MCF 10A (cell line): ENCODE results near the gene MYCBP. TPM values are rescaled to one million over a fixed set of nuclear protein-coding genes. Genes with fewer than 3 reads are reported as not detected.

Experiments used
- BruUV-seq: library from RNA; stranded (reverse); fragments of 400-500 nt; replicated peaks from 2 replicates; lab custom pipeline; 2021; lab: Mats Ljungman, UMichigan
- CTCF ChIA-PET: fragments of 300-600 bp; sonication (Branson Sonifier 250); formaldehyde crosslinking; extraction: SDS; loops from one replicate; lab custom pipeline; 2021; ENCODE audit warnings: antibody characterized with exemption, inconsistent platforms; lab: Yijun Ruan, JAX
- POLR2A ChIA-PET: fragments of 300-600, 350-650 bp; sonication (Branson Sonifier 250); formaldehyde crosslinking; extraction: SDS; loops from one replicate; lab custom pipeline; 2020; ENCODE audit warnings: antibody characterized with exemption, inconsistent platforms; lab: Yijun Ruan, JAX
- DNase-seq: peaks from one replicate; pipeline ENCODE4 v3.0.0-alpha.2; 2018; ENCODE audit not compliant: unreplicated experiment
- H3K27ac Mint-ChIP-seq: one replicate; pipeline ENCODE4 v1.8.0; 2022; ENCODE audit warnings: mild to moderate bottlenecking, low read depth, mixed read lengths; ENCODE audit not compliant: unreplicated experiment
- H3K27me3 Mint-ChIP-seq: one replicate; pipeline ENCODE4 v1.8.0; 2022; ENCODE audit warnings: mixed read lengths; ENCODE audit not compliant: insufficient read depth, unreplicated experiment
- H3K36me3 Mint-ChIP-seq: one replicate; pipeline ENCODE4 v1.8.0; 2022; ENCODE audit warnings: mild to moderate bottlenecking, moderate library complexity, mixed read lengths; ENCODE audit not compliant: insufficient read depth, unreplicated experiment
- H3K4me1 Mint-ChIP-seq: one replicate; pipeline ENCODE4 v1.8.0; 2022; ENCODE audit warnings: mixed read lengths; ENCODE audit not compliant: insufficient read depth, unreplicated experiment
- H3K4me3 Mint-ChIP-seq: one replicate; pipeline ENCODE4 v1.8.0; 2022; ENCODE audit warnings: mild to moderate bottlenecking, moderate library complexity, mixed read lengths; ENCODE audit not compliant: unreplicated experiment
- H3K9me3 Mint-ChIP-seq: one replicate; pipeline ENCODE4 v1.8.0; 2022; ENCODE audit warnings: mixed read lengths; ENCODE audit not compliant: unreplicated experiment
- intact Hi-C: fragments of 100-400 bp; cut with micrococcal nuclease; formaldehyde crosslinking; loops from 2 replicates; pipeline ENCODE4 v1.14.1; 2022
- total RNA-seq: library from RNA; stranded (reverse); gene quantifications from 2 replicates; pipeline ENCODE4 v1.2.3, GENCODE V29; 2022
- TF ChIP-seq, protein P1 (sequence below): fragments of 200-600 bp; IDR thresholded peaks from one replicate; pipeline ENCODE4 v1.8.0; 2022; ENCODE audit warnings: antibody characterized with exemption, mild to moderate bottlenecking; ENCODE audit not compliant: unreplicated experiment

MYCBP gene
- total RNA-seq, 1 experiment from 2014 or later = 18.9 TPM

DNA sequence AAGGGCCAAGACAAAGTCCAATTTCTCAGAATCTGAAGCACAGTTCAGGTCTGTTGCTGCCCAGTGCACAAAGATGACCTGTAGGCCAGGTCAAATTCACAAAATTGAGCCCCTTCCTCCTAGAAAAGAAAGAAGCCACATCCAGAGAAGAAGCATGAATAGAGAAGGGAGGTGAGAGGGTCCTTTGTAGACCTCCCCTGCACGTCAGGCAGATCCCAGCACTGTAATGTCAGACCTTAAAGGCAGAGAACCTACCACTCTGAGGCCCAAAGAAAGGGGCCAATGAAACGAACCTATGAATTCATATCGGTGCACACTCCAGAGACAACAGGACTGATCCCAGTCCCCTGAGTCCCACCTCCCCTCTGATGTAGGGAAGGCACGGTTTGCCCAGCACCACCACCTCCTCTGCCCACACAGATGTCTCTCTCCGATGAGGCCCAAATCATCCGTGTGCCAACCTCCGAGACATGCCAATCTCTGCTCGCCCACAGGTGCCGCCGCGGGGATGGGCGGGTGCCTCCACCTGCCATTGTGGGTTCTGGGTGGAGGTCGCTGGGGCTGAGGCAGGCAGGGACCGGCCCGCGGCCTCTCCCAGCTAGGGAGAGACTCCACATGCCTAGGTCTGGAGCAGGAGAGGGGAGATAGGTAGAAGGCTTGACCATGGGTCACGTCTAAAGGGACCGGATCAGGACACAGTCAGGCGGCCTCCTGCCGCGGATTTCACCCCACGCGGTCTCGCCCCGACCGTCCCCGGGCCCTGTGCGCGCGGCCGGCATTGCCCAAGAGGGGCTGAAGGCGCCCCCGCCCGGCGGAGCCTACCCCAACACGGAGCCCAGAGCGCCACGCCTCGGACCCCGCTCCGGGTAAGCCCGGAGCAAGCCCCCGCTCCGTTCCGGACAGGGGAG is 55.6 kb downstream of the MYCBP start:
- Mint-ChIP-seq H3K4me1 (no peaks in the 10 kb centered on the region), H3K27me3 (peaks cover 14% of the 10 kb centered on the region), H3K4me3 (no peak overlapping the region), H3K27ac (no peak overlapping the region), H3K9me3 (no peaks in the 10 kb centered on the region), H3K36me3 (no peaks in the 10 kb centered on the region)
- ChIA-PET POLR2A (no interaction called here), CTCF (interaction anchor here (0.6 to 7.1 kb wide), 11 partner anchors 20 to 1002 kb away, joined by 3 to 32 read pairs (median 3); no protein-coding TSS in a partner anchor)
- no TSS peak for BruUV-seq
- intact Hi-C loops = no loop called here
- TF ChIP-seq, protein P1, sequence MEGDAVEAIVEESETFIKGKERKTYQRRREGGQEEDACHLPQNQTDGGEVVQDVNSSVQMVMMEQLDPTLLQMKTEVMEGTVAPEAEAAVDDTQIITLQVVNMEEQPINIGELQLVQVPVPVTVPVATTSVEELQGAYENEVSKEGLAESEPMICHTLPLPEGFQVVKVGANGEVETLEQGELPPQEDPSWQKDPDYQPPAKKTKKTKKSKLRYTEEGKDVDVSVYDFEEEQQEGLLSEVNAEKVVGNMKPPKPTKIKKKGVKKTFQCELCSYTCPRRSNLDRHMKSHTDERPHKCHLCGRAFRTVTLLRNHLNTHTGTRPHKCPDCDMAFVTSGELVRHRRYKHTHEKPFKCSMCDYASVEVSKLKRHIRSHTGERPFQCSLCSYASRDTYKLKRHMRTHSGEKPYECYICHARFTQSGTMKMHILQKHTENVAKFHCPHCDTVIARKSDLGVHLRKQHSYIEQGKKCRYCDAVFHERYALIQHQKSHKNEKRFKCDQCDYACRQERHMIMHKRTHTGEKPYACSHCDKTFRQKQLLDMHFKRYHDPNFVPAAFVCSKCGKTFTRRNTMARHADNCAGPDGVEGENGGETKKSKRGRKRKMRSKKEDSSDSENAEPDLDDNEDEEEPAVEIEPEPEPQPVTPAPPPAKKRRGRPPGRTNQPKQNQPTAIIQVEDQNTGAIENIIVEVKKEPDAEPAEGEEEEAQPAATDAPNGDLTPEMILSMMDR = no peak
- no peak for DNase-seq

DNA sequence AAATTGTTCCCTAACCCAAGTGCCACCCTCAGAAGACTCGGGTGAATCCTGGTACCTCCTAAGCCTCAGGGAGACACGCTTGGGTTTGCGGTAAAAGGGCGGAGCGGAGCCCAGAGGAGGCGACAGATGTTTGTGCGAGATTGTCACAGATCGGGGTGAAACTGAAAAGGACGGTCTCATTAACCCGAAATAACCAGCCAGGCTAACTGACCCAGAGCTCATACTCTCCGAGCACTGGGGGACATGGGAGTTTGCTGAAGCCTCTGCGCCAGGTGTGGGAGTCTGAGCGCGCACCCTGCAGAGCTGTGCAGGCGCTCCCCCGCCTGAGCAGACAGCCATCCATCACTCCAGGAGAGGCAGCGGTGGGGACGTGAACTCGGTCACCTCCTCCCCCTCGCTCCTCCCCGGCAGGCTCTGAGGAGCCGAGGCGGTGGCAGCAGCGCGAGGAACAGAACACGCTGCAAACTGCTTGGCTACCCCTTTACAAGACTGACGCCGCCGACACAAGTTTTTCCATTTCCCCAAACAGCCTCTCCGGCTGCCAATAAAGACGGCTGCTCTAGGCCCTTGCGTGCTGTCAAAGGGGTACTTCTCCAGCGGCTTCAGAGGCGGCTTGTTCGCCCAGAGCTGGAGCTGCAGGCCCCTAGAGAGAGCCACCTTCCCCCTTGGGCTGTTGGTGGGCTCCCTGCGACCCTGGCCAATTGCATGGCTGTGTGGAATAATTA is 57.1 kb downstream of the MYCBP start:
- H3K27ac Mint-ChIP-seq = no peak overlapping the region
- BruUV-seq = no TSS peak
- TF ChIP-seq, protein P1 = no peak
- no peaks in the 10 kb centered on the region for H3K36me3 Mint-ChIP-seq
- intact Hi-C loops = no loop called here
- no peaks in the 10 kb centered on the region for H3K9me3 Mint-ChIP-seq
- no peak for DNase-seq
- peaks cover 29% of the 10 kb centered on the region for H3K27me3 Mint-ChIP-seq
- H3K4me1 Mint-ChIP-seq = no peaks in the 10 kb centered on the region
- ChIA-PET CTCF (interaction anchor here (0.6 to 7.1 kb wide), 3 partner anchors 190 to 790 kb away, joined by 3 to 32 read pairs (median 3); no protein-coding TSS in a partner anchor), POLR2A (no interaction called here)
- H3K4me3 Mint-ChIP-seq = no peak overlapping the region

DNA sequence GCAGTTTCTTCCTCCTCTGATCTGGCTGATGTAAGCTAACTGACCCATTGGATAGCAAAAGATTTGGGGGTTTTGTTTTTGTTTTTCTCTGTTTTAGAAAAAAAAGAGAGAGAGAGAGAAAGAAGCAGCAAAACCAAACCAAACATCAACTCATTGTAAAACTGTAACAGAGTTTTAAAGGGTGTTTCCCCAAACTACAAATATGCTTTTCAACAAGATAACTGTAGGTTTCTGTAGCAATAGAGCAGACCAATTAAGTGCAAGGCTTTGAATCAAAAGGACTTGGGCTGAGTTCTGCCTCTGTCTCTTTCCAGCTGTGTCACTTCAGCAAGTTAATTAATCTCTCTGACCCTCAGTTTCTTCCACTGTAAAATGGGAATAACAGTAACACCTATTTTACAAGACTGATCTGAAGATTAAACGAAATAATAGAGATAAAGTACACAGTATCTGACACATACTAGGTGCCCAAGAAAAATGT is 58.1 kb downstream of the MYCBP start:
- POLR2A ChIA-PET = no interaction called here
- Mint-ChIP-seq H3K36me3 (no peaks in the 10 kb centered on the region), H3K4me3 (no peak overlapping the region), H3K27ac (no peak overlapping the region), H3K9me3 (no peaks in the 10 kb centered on the region), H3K4me1 (no peaks in the 10 kb centered on the region), H3K27me3 (peaks cover 39% of the 10 kb centered on the region)
- no peak for DNase-seq
- intact Hi-C loops = no loop called here
- no TSS peak for BruUV-seq
- TF ChIP-seq, protein P1 = no peak
- CTCF ChIA-PET = interaction anchor here (0.6 to 7.1 kb wide), 3 partner anchors 556 to 788 kb away, joined by 3 to 32 read pairs (median 3); no protein-coding TSS in a partner anchor
